ENCODE data around the gene DEFB108B.
"Not testable (repeated sequence)": the region's sequence is repeated elsewhere in the genome, so short reads cannot be mapped to it uniquely, and the experiment has no call there.

The DEFB108B gene, protein sequence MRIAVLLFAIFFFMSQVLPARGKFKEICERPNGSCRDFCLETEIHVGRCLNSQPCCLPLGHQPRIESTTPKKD

DNA sequence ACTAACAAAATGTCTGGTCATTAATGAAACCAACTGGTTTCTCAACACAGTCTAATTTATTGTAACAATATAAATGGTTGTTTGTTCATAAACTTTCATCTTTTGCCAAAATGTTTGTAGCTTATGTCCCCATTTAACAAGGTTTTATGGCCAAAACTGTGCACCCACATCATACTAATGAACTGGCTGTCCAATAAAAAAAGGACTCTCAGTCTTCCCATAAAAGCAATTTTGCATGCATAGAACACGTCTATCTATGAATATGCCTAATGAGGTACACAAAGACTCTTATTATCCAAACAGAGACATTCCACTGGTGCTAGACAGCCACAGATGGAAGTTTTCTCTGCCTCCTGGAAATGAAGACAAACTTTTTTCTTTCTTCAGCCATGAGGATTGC is at the start of gene DEFB108B:
Gene DEFB108B (plus strand): TSS at position 390 of the 400 bp plus-strand sequence. CDS start 0 bp downstream, at position 390.
- not testable (repeated sequence) for DNase-seq (ENCODE audit: low read depth, low spot score)

DNA sequence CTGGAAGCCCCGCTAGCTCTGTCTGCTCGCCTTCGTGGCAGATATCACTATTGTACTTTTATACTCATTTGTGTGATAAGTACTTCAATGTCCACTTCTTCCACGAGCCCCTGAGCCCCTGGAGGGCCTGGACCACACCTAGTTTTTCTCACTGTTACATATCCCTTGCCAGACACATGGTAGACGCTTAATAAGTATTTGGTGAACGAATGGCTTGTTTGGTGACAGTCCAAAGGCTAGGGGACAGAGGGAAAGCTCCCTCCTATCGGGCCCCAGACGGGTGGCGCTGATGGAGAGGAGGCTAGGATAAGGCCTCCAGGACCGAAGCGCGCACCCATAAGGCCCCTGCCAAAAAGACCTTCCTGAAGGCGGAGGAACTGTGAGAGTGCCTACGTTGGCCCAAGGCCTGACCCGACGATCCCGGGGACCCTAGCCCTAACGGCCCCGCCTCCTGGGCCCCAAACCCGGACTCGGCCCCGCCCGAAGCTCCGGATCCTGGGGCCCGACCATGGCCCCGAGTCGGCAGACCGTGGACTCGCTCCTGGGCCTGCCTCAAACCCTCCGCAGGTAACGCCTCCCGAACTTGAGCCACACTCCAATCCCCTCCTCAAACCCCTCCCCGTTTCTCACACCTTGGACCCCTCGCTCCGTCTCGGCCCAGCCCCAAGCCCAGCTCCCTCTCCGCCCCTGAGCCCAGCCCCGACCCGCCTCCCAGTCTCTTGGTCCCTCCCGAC is 46.7 kb upstream of the DEFB108B start:
- peak; percentile 56 for DNase-seq (ENCODE audit: low read depth, low spot score)

DNA sequence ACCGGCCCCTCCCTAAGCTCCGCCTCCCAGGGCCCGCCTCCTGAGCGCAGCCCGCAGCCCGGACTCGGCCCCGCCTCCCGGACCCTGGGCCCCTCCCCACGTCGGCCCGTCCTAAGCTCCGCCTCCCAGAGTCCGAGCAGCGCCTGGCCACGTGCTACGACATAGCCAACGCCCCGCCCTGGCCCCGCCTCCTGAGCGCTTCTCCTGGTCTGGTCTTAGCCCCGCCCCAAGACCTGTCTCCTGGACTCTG is 46.2 kb upstream of the DEFB108B start:
- DNase-seq (ENCODE audit: low read depth, low spot score) = not testable (repeated sequence)

DNA sequence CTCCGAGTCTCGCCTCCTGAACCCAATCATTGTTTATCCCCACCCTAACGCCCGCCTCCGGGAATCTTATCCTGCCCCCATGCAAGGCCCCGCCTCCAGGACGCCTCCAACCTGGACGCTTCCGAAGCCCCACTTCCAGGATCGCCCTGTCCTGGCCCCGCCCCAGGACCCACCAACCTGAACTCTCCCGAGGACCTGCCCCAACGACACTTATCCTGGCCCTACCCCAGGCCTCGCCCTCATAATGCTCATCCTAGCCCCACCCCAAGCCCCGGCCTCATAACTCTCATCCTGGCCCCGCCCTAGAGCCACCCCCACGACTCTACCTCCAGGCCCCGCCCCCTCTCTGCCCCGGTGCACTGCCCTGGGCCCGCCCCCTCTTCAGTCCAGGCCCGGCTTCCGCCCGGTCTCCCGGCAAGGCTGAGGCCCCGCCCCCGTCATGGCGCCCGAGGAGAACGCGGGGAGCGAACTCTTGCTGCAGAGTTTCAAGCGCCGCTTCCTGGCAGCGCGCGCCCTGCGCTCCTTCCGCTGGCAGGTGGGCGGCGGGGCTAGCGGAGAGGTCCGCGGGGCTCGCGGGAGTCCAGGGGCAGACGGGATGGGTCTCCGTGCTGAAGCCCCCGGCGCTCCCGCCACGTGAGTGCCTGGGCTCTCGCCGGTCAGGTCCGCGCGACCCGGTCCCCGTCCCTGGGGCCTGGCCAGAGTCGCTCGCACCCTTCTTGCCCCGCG is 45.7 kb upstream of the DEFB108B start:
- peak; percentile 75 for DNase-seq (ENCODE audit: low read depth, low spot score)

DNA sequence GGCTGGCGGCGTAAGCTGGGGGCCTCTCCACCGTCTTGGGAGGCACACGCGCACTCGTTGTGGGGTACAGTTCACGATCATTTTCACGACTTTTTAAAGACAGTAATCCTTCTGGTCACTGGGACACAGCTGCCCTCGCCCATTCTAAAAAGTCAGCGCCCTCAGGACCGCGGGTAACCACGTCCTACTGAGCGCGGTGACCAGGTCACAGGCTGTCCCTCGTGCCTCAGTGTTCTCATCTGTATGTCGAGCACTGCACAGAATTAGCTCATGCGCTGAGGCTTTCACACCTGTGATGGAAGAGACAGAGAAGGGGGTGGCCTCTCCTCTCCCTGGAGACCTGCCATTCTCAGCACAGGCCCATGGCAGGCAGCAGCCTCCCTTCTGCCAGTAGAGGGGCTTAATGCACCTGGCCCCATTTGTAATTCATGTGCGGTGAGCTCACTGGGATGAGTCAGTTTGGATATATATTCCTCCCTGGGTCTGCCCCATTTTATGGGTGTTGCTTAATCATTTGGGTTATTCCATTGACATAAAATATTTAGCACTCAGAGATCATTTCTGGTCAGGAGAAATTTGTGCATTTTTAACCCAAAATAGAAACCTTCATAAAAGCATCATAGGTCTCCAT is 45.1 kb upstream of the DEFB108B start:
- not testable (repeated sequence) for DNase-seq (ENCODE audit: low read depth, low spot score)

DNA sequence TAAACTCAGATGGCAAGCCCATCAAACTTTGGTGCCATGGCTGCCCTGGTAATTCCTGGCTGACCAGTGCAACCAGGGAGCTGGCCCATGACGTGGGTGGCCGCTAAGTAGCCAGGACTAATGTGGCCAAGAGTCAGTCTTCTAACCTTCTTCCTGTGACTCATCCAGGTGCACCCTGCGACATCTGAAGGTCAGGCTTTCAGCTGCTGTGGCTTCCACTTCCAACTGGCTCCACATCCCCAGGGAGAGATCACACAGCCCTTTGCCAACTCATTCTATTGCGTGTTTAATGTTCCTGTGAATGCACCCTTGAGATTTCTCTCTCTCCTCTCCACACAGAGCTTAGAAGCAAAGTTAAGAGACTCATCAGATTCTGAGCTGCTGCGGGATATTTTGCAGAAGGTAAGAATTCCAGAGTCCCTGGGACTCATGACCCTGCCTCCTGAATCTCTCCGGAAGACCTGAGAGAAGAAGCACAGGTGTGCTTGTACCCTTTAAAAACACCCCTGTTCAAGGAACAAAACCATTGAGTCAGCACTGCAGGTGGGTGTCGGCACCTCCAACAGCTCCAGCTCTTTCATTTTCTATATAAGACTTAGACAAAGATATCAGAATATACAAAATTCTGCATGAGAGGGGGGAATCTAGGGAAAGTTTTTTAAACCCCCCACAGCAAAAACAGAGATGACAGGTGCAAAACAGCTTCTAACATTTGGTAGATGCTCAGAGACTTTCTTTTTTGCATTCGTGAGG is 43.4 kb upstream of the DEFB108B start:
- DNase-seq (ENCODE audit: low read depth, low spot score) = not testable (repeated sequence)

DNA sequence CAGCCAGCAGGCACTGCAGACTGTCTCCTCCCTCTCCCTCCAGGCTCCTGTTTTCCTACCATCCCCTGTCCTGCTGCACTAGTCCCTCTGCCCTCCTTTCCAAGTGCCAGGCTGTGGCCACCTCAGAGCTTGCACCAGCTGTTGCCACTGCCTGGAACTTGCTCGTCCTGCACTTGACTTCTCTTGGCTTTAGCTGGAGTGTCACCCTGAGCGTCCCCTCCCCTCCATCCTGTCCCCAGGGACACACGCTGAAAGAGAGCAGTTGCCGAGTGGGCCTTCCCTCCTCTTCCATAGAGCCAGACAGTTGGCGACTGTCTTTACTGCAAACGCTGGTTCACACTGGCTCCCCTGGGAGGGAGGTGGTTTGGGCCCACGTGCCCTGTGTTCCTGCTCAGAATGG is 41.9 kb upstream of the DEFB108B start:
- not testable (repeated sequence) for DNase-seq (ENCODE audit: low read depth, low spot score)

DNA sequence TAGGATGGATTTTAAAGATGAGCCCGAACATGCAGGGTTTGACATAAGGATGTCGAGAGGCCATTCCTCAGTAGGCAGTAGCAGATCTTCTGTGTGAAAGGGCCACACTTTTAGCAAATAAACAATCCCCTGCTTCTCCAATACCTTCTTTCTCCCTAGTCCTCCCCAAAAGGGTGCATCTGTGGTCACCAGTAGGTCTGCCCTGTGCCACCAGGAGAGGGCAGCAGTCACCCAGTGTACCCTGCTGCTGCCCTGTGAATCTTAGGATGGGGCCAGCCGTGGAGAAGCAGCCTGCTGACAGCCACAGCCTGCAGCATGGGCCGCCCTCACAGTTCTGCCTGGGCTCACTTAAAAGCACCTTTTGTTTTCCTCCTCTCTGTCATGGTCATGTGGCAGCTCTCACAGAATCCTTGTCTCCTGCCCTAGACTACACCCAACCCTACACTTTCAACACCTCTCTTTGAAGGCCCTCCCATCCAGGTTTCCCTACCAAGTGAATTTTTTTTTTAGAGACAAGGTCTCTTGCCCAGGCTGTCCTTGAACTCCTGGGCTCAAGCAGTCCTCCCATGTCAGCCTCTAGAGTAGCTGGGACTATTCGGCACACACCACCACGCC is 40.3 kb upstream of the DEFB108B start:
- DNase-seq (ENCODE audit: low read depth, low spot score) = not testable (repeated sequence)

DNA sequence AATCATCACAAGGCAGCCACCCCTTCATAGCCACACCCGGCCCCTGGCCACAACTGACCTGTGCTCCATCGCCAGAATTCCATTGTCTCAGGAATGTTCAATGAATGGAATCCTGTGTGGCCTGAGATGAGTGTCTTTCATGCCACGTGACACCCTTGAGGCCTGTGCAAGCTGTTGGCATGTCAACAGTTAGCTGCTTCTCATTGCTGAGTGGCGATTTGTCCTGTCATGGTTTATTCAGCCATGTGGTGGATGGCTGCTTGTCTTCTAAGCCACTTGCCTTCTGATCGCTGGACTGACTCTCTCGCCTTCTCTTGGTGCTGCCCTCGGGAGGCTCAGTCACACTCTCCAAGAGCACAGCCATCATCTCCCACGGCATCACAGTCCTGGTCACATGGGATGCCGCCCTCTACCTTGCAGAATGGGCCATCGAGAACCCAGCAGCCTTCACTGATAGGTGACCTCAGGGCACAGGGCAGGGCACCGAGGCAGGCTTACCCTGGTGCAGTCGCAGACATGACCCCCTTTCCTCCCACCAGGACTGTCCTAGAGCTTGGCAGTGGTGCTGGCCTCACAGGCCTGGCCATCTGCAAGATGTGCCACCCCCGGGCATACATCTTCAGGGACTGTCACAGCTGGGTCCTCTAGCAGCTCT is 38.5 kb upstream of the DEFB108B start:
- not testable (repeated sequence) for DNase-seq (ENCODE audit: low read depth, low spot score)

DNA sequence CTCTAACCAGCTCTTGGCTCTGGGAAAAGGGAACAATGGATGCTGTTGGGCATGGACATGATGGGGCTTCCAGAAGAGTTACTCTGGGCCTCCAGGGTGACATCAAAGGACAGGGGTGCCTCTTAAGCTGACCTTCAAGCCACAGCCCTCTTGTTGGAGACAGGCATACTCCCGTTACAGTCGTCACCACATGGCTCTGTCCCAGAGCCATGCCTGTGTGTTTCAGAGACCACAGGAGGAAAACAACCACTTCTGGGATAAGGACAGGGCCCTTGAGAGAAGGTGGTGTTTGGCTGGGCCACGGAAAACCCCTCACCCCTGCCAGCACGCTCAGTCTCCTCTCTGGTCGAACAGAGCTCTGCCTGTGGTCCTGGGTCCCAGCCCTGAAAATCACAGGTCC is 37.8 kb upstream of the DEFB108B start:
- DNase-seq (ENCODE audit: low read depth, low spot score) = not testable (repeated sequence)

DNA sequence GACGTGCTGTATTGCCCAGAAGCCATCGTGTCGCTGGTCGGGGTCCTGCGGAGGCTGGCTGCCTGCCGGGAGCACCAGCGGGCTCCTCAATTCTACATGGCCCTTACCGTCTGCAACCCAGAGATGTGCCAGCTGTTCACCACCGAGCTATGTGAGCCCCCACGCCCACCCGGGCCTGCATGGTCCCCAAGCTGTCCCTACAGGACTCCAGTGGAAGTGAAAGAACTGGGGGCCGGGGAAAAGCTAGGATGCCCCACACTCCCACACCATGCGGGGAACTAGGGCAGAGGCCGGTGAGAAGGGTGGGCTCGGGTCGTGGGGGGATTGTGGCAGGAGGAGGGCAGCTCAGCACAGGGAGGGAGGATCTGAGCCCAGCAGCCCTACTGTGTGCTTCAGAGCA is 37.0 kb upstream of the DEFB108B start:
- DNase-seq (ENCODE audit: low read depth, low spot score) = not testable (repeated sequence)

DNA sequence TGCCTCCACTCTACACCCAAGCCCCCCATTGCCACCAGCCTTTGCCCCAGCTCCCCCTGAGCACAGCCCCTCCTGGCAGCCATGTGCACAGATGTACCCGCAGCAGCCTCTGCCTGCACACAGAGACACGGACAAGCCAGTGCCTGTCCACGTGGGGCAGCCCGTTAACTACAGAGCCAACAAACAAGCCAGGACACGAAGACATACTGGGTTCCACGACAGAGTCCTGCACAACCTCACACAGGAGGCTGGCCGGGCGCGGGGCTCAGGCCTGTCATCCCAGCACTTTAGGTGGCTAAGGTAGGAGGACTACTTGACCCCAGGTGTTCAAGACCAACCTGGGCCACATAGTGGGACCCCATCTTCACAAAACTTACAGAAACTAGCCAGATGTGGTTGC is 36.2 kb upstream of the DEFB108B start:
- not testable (repeated sequence) for DNase-seq (ENCODE audit: low read depth, low spot score)

DNA sequence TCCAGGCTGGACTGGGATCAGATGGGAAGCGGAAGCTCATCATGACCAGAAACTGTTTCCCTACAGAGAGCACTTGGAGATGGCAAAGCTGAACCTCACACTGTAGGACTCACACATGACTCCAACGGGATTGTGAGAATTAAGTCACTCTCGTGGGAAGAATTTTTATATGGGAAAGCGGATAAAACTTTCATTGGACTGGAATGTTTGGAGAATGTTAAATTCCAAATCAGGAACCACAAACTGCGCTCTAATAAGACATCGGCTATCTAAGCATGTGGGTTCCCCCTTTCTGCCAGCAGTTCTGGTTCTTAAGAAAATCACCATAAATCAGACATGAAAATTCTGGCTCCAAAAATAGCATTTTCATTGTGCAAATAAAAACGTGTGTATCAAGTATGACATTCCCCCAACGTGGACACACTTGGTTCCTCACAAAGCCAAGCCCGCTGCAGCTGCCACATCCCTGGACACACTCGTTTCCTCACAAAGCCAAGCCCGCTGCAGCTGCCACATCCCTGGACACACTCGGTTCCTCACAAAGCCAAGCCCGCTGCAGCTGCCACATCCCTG is 33.4 kb upstream of the DEFB108B start:
- DNase-seq (ENCODE audit: low read depth, low spot score) = not testable (repeated sequence)

DNA sequence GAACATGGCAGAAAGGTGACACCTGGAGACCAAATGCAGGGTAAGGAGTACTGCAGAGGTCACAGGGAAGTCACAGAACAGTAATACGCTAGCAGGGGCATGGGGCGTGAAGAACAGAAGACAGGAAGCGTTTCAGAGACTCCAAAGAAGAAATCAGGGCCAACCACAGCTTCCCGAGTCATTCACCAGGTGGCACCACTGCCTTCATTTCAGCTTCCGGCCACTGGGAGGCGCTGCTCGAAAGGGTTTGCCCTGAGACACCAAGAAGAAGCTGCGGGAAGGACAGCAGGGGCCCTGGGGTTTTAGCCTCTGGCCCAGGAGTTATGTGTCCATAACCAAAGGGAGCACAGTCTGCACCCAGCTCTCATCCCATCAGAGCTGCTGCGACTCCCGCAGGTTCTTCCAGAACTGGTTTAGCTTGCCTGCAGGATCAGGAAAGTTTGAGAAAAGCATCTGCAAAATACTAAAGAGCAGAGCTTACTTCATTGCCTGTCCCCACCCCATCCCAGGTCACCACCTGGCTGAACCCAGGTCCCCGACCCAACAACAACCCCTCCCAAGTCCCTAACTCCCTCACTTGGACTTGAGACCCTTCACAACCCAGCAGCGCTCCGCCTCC is 32.6 kb upstream of the DEFB108B start:
- DNase-seq (ENCODE audit: low read depth, low spot score) = not testable (repeated sequence)

DNA sequence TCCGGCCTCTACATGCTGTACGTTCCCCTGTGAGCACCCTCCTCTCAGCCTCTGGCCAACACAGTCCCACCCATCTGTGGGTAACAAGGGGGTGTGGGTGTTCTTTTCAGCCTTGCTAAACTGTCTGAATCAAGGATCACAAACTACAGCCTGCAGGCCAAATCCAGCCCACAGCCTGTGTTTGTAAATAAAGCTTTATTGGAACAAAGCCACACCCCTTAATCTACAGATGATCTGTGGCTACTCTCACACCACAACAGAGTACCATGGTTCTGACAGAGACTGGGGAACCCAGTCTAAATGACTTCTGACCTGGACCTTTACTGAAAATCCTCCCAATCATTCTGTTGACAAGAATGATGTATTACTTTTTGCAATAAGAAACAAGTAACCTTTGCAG is 32.0 kb upstream of the DEFB108B start:
- DNase-seq (ENCODE audit: low read depth, low spot score) = not testable (repeated sequence)

DNA sequence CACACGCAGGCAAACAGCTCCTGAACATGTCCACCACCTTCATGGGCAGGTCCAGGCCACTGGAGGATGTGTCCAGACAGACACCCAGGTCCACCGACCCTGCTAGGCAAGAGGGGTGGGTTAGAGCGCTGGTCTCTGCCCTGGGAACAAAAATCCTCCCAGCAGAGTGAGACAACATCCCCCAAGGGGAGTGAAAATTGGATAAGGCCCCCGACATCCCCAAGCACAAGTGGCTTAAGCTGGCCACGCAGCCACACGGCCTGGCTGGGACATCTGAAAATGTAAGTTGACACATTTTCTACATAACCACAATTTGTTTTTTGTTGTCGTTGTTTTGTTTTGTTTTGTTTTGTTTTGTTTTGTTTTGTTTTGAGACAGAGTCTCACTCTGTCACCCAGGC is 30.1 kb upstream of the DEFB108B start:
- DNase-seq (ENCODE audit: low read depth, low spot score) = not testable (repeated sequence)

DNA sequence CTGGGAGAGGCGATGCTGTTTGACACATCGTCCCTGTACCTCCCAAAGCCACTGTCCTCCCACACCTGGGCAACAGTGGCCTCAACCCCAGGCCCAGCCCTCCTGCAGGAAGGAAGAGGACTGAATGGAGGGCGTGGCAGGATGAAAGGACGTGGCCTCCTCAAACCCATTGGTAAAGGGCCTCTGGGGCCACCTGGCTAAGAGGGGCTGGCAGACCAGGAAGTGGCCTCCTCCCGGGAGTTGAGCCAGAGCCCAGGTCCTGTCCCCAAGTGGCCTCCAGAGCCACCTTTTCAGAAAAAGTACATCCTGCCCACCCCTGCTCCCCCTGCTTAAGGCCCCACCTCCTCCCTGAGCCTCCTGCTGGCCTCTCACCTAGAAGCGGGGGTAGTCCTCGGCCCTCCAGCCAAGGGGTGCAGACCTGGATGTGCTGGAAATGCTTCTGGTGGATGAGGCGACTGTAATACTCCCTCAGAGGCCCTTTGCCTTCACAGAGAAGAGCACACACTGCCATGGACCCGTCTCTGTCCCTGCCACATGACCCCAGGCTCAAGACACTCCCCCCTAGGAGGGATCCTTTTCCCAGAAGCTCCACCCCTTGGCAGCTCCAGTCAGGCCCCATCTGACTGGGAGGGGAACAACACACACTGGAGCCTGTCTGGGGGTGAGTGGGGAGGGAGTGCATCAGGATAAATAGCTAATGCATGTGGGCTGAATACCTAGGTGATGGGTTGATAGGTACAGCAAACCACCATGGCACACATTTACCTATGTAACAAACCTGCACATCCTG is 28.6 kb upstream of the DEFB108B start:
- DNase-seq (ENCODE audit: low read depth, low spot score) = not testable (repeated sequence)

DNA sequence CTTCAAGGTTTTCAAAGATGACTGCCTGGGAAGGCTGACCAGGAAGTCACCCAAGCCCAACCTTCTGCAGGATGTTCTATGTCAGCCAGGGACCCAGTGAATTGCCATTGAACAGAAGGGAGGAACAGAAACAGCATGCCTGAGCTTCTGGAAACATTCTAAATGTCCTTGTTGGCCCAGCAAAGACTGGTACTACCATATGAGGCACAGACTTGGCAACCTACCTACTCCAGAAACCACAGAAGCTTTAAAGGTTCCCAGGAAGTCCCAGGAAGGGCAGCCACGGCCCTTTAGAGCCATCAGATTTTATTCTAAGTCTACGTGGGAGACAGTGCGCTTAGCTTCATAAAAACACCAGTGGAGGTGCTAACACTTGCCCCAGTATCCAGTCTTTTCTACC is 20.5 kb upstream of the DEFB108B start:
- not testable (repeated sequence) for DNase-seq (ENCODE audit: low read depth, low spot score)
